ENCODE measurements around the gene RAB25. TPM values are rescaled to one million over a fixed set of nuclear protein-coding genes. Genes with fewer than 3 reads are reported as not detected.

Gene RAB25
- total and polyA plus RNA-seq, 2 of the 13 experiments (the other 11 are each of a cell fraction or from before 2014, with no cell fraction given) = 0.20 to 0.22 TPM

GRCh38 chr1:156114919-156115513 lies 54.1 kb downstream of the RAB25 start (continued):
- TF ChIP-seq ZMAT3 (CRISPR knock-in tag; conservative IDR thresholded peaks at IDR 0.05) (0 out of 2 replicates have a peak, but pooled peaks have one; percentile 31), ZNF780A (CRISPR knock-in tag; IDR thresholded peaks at IDR 0.05) (no peak), ZNF230 (CRISPR knock-in tag; IDR thresholded peaks at IDR 0.05) (no peak), SP140L (CRISPR knock-in tag; IDR thresholded peaks at IDR 0.05; ENCODE audit: borderline replicate concordance) (no peak), DMAP1 (CRISPR knock-in tag; IDR thresholded peaks at IDR 0.05) (no peak), POLR2A (IDR thresholded peaks at IDR 0.05; ENCODE audit: insufficient read depth in 1 of 2, low read depth in 2 of 2, low read length in 2 of 2) (no peak), PPARG (CRISPR knock-in tag; conservative IDR thresholded peaks at IDR 0.05) (no peak), SRY (CRISPR knock-in tag; IDR thresholded peaks at IDR 0.05) (no peak), MAFG (CRISPR knock-in tag; IDR thresholded peaks at IDR 0.05) (no peak), TBP (CRISPR knock-in tag; IDR thresholded peaks at IDR 0.05) (no peak), PAF1 (CRISPR knock-in tag; IDR thresholded peaks at IDR 0.05) (no peak), NFKB2 (CRISPR knock-in tag; IDR thresholded peaks at IDR 0.05; ENCODE audit: borderline replicate concordance) (no peak), NFAT5 (CRISPR knock-in tag; IDR thresholded peaks at IDR 0.05) (no peak; the same call in 1 of the 2 replicates), RAD51 (IDR thresholded peaks at IDR 0.05; ENCODE audit: borderline replicate concordance) (no peak), CEBPB (IDR thresholded peaks at IDR 0.05; ENCODE audit: borderline replicate concordance, low read depth, low read length) (no peak), HOXA3 (CRISPR knock-in tag; IDR thresholded peaks at IDR 0.05) (peak; percentile 2; the same call in 1 of the 2 replicates), ZNF484 (CRISPR knock-in tag; IDR thresholded peaks at IDR 0.05; ENCODE audit: borderline replicate concordance, low read depth) (no peak), ZC3H13 (CRISPR knock-in tag; IDR thresholded peaks at IDR 0.05) (peak; percentile 66), ZNF549 (CRISPR knock-in tag; IDR thresholded peaks at IDR 0.05) (0 out of 2 replicates have a peak, but pooled peaks have one; percentile 20), ZNF691 (CRISPR knock-in tag; IDR thresholded peaks at IDR 0.05; ENCODE audit: borderline replicate concordance, low read depth) (no peak), PTBP1 (IDR thresholded peaks at IDR 0.05; ENCODE audit: low read depth, low read length, poor library complexity, severe bottlenecking) (peak; percentile 19), ERF (CRISPR knock-in tag; IDR thresholded peaks at IDR 0.05) (no peak)
- TF ChIP-seq, protein P1, sequence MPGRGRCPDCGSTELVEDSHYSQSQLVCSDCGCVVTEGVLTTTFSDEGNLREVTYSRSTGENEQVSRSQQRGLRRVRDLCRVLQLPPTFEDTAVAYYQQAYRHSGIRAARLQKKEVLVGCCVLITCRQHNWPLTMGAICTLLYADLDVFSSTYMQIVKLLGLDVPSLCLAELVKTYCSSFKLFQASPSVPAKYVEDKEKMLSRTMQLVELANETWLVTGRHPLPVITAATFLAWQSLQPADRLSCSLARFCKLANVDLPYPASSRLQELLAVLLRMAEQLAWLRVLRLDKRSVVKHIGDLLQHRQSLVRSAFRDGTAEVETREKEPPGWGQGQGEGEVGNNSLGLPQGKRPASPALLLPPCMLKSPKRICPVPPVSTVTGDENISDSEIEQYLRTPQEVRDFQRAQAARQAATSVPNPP (CRISPR knock-in tag; IDR thresholded peaks at IDR 0.05) = no peak
